ENCODE data around the gene R3HDM4. TPM values are rescaled to one million over a fixed set of nuclear protein-coding genes. Genes with fewer than 3 reads are reported as not detected.

Gene R3HDM4
- total and polyA plus RNA-seq, 4 donors: 20.9 to 72.2 (median 47.6) TPM

DNA sequence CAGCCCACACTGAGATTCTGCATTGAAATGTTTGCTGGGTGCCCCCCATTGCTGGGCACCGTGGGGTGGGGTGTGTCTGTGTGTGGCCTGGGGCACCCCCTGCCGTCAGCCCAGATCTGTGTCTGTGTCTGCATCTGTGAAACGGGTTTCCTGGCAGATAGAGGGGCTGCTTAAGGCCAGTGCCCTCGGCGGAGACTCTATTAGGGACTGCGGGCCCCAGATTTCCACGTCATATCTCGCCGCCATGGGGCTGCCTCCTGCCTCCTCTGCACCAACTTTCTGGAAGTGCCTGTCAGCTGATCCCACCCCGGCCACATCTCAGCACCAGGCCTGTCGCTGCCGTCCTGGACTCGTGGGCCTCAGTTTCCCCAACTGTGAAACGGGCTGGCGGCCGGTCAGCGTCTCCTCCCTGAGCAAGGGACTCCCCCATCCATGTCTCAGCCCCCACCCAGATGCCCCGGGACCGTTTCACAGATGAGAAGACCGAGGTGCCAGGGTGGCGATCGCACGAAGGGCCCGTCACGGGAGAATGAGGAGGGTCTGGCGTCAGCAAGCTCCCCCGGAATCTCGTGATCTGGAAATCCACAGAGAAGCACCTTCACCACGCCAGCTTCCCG is 34.2 kb upstream of the R3HDM4 start:
- Histone ChIP-seq H3K36me3 (ENCODE audit: control insufficient read depth, insufficient read depth, low read length) (peaks cover 54% of the 10 kb centered on the region), H3K4me1 (ENCODE audit: control insufficient read depth, insufficient read depth, low read length) (peaks cover 26% of the 10 kb centered on the region), H3K4me3 (ENCODE audit: low read depth, low read length) (no peak overlapping the region), H3K27ac (ENCODE audit: low read depth, low read length) (no peak overlapping the region), H3K9me3 (ENCODE audit: control insufficient read depth, insufficient read depth, low read length) (no peaks in the 10 kb centered on the region), H3K27me3 (ENCODE audit: control insufficient read depth, insufficient read depth, low read length) (no peaks in the 10 kb centered on the region)
- WGBS (ENCODE audit: insufficient coverage): 82% methylated on average over 28 of the region's 30 CpGs
- DNase-seq (ENCODE audit: low read depth in 4 of 6, low spot score in 6 of 6): no peak

- 90% methylated on average over 29 of the region's 37 CpGs for WGBS (ENCODE audit: insufficient coverage)
- H3K36me3 ChIP-seq (ENCODE audit: control insufficient read depth, insufficient read depth, low read length): peaks cover 62% of the 10 kb centered on the region
- H3K9me3 ChIP-seq (ENCODE audit: control insufficient read depth, insufficient read depth, low read length): no peaks in the 10 kb centered on the region
- no peak overlapping the region for H3K27ac ChIP-seq (ENCODE audit: low read depth, low read length)
- H3K4me1 ChIP-seq (ENCODE audit: control insufficient read depth, insufficient read depth, low read length): peaks cover 32% of the 10 kb centered on the region
- H3K4me3 ChIP-seq (ENCODE audit: low read depth, low read length): no peak overlapping the region
- no peaks in the 10 kb centered on the region for H3K27me3 ChIP-seq (ENCODE audit: control insufficient read depth, insufficient read depth, low read length)
- no peak for DNase-seq (ENCODE audit: low read depth in 4 of 6, low spot score in 6 of 6)
These were observed 32.6 kb upstream of the R3HDM4 start for GRCh38 chr19:945401-946252.

GRCh38 chr19:944663-945241 is 31.7 kb upstream of the R3HDM4 start:
- H3K9me3 ChIP-seq (ENCODE audit: control insufficient read depth, insufficient read depth, low read length): no peaks in the 10 kb centered on the region
- WGBS (ENCODE audit: insufficient coverage): 52% methylated on average over 21 of the region's 22 CpGs
- H3K27me3 ChIP-seq (ENCODE audit: control insufficient read depth, insufficient read depth, low read length): no peaks in the 10 kb centered on the region
- peak in 1 of 6 donors; percentile 56 for DNase-seq (ENCODE audit: low read depth in 4 of 6, low spot score in 6 of 6)
- H3K4me1 ChIP-seq (ENCODE audit: control insufficient read depth, insufficient read depth, low read length): peaks cover 36% of the 10 kb centered on the region
- H3K27ac ChIP-seq (ENCODE audit: low read depth, low read length): no peak overlapping the region
- H3K4me3 ChIP-seq (ENCODE audit: low read depth, low read length): no peak overlapping the region
- H3K36me3 ChIP-seq (ENCODE audit: control insufficient read depth, insufficient read depth, low read length): peaks cover 69% of the 10 kb centered on the region

DNA sequence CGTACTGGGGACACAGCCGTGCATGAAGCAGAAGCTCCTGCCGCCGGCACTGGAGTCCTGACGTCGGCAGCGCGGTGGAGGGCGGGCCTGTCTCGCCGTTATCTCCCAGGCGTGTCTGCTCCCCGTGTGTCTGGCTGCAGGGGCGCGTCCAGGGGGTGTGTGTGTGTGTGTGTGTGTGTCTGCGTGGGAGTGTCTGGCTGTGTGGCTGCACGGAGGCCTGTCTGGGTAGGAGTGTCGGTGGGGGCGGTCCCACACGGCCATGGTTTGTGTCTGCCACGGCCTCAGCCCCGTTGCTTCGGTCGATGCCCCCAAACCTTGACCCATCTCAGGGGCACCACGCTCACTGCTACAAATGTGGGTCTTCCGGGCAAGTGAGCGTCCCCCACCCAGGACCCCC is 31.1 kb upstream of the R3HDM4 start:
- Histone ChIP-seq H3K27ac (ENCODE audit: low read depth, low read length) (no peak overlapping the region), H3K27me3 (ENCODE audit: control insufficient read depth, insufficient read depth, low read length) (no peaks in the 10 kb centered on the region), H3K9me3 (ENCODE audit: control insufficient read depth, insufficient read depth, low read length) (no peaks in the 10 kb centered on the region), H3K4me1 (ENCODE audit: control insufficient read depth, insufficient read depth, low read length) (peaks cover 42% of the 10 kb centered on the region), H3K36me3 (ENCODE audit: control insufficient read depth, insufficient read depth, low read length) (peaks cover 72% of the 10 kb centered on the region), H3K4me3 (ENCODE audit: low read depth, low read length) (no peak overlapping the region)
- no peak for DNase-seq (ENCODE audit: low read depth in 4 of 6, low spot score in 6 of 6)
- WGBS (ENCODE audit: insufficient coverage): 74% methylated on average over 24 of the region's 27 CpGs

GRCh38 chr19:943551-944170 is 30.6 kb upstream of the R3HDM4 start:
- Histone ChIP-seq H3K36me3 (ENCODE audit: control insufficient read depth, insufficient read depth, low read length) (peaks cover 71% of the 10 kb centered on the region), H3K27ac (ENCODE audit: low read depth, low read length) (no peak overlapping the region), H3K4me1 (ENCODE audit: control insufficient read depth, insufficient read depth, low read length) (peaks cover 42% of the 10 kb centered on the region), H3K9me3 (ENCODE audit: control insufficient read depth, insufficient read depth, low read length) (no peaks in the 10 kb centered on the region), H3K27me3 (ENCODE audit: control insufficient read depth, insufficient read depth, low read length) (no peaks in the 10 kb centered on the region), H3K4me3 (ENCODE audit: low read depth, low read length) (no peak overlapping the region)
- WGBS (ENCODE audit: insufficient coverage): 93% methylated on average over 17 of the region's 17 CpGs
- no peak for DNase-seq (ENCODE audit: low read depth in 4 of 6, low spot score in 6 of 6)

GRCh38 chr19:942133-942645 is 29.2 kb upstream of the R3HDM4 start:
- Histone ChIP-seq H3K27ac (ENCODE audit: low read depth, low read length) (no peak overlapping the region), H3K36me3 (ENCODE audit: control insufficient read depth, insufficient read depth, low read length) (peaks cover 63% of the 10 kb centered on the region), H3K9me3 (ENCODE audit: control insufficient read depth, insufficient read depth, low read length) (no peaks in the 10 kb centered on the region), H3K4me3 (ENCODE audit: low read depth, low read length) (no peak overlapping the region), H3K4me1 (ENCODE audit: control insufficient read depth, insufficient read depth, low read length) (peaks cover 42% of the 10 kb centered on the region), H3K27me3 (ENCODE audit: control insufficient read depth, insufficient read depth, low read length) (no peaks in the 10 kb centered on the region)
- 83% methylated on average over 32 of the region's 32 CpGs for WGBS (ENCODE audit: insufficient coverage)
- DNase-seq (ENCODE audit: low read depth in 4 of 6, low spot score in 6 of 6): no peak

DNA sequence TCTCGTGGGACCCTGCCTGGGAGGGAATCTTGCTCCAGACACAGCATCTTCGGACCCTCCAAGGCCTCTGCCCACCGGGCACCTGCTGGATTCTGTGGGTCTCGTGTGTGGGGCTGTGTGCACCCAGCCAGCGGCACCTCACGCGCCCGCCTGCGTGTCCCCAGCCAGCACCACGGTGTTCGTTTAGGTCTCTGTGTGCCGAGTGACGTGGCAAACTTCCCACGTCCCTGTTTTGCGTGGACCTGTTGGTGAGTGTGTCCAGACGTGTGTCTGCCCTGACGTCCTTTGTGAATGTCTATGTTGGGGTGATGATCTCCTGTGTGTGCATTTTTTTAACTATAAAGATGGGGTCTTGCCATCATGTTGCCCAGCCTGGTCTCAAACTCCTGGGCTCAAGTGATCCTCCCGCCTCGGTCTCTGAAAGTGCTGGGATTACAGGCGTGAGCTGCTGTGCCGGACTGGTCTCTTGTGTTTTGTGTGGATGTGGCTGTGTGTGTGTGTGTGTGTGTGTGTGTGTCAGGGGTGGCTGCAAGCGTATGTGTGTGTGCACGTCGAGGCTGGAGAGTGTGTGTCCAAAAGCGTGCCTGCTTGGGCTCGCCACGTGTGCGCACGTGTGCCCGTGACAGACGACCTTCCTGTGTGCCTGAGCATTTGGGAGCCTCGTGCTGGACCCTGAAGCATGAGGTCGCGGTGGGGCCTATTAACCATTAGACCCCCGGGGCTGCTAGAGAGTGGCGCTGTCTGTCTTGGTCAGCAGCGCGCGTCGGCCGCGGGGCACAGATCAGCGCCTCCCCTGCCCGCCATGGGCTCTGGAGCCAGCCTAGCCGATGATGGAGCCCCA is 28.5 kb upstream of the R3HDM4 start:
- WGBS (ENCODE audit: insufficient coverage): 76% methylated on average over 44 of the region's 45 CpGs
- Histone ChIP-seq H3K4me3 (ENCODE audit: low read depth, low read length) (no peak overlapping the region), H3K36me3 (ENCODE audit: control insufficient read depth, insufficient read depth, low read length) (peaks cover 61% of the 10 kb centered on the region), H3K27ac (ENCODE audit: low read depth, low read length) (peak overlapping the region; percentile 57), H3K4me1 (ENCODE audit: control insufficient read depth, insufficient read depth, low read length) (peaks cover 39% of the 10 kb centered on the region), H3K27me3 (ENCODE audit: control insufficient read depth, insufficient read depth, low read length) (no peaks in the 10 kb centered on the region), H3K9me3 (ENCODE audit: control insufficient read depth, insufficient read depth, low read length) (no peaks in the 10 kb centered on the region)
- DNase-seq (ENCODE audit: low read depth in 4 of 6, low spot score in 6 of 6): no peak

GRCh38 chr19:940591-941291 is 27.7 kb upstream of the R3HDM4 start:
- Histone ChIP-seq H3K4me1 (ENCODE audit: control insufficient read depth, insufficient read depth, low read length) (peaks cover 39% of the 10 kb centered on the region), H3K4me3 (ENCODE audit: low read depth, low read length) (no peak overlapping the region), H3K9me3 (ENCODE audit: control insufficient read depth, insufficient read depth, low read length) (no peaks in the 10 kb centered on the region), H3K36me3 (ENCODE audit: control insufficient read depth, insufficient read depth, low read length) (peaks cover 62% of the 10 kb centered on the region), H3K27me3 (ENCODE audit: control insufficient read depth, insufficient read depth, low read length) (no peaks in the 10 kb centered on the region), H3K27ac (ENCODE audit: low read depth, low read length) (peak overlapping the region; percentile 78)
- DNase-seq (ENCODE audit: low read depth in 4 of 6, low spot score in 6 of 6): peak in 3 of 6 donors; percentile 40 to 84 (median 67)
- 28% methylated on average over 64 of the region's 64 CpGs for WGBS (ENCODE audit: insufficient coverage)

All from spinal cord (tissue), 10 donors.